GM12878 (cell line): ENCODE results near the gene PSMC4.

Experiments used
- ATF2 ChIP-seq: IDR thresholded peaks from 2 replicates; pipeline ENCODE4 v1.6.1; 2012; ENCODE audit warnings: low read length, inconsistent platforms
- BMI1 ChIP-seq: fragments of 450-650 bp; IDR thresholded peaks from 2 replicates; pipeline ENCODE4 v1.6.1; 2016; ENCODE audit warnings: mild to moderate bottlenecking, moderate library complexity, borderline replicate concordance
- CEBPB ChIP-seq, 2 experiments: fragments of 150-350 bp in 1 of 2; IDR thresholded peaks; 2 replicates each; pipeline ENCODE4 v1.6.1; 2012 to 2014; ENCODE audit warnings: low read depth in 2 of 2, low read length in 2 of 2, borderline replicate concordance in 1 of 2, inconsistent platforms in 1 of 2
- CTCF ChIP-seq, 3 experiments: IDR thresholded peaks in 2 of 3; conservative IDR thresholded peaks in 1 of 3; 2 replicates each; pipeline ENCODE4 v1.5.1; 2011; ENCODE audit warnings: low read depth in 3 of 3, low read length in 3 of 3, mild to moderate bottlenecking in 3 of 3, control low read depth in 2 of 3, moderate library complexity in 2 of 3, inconsistent platforms in 1 of 3, mixed read lengths in 1 of 3; ENCODE audit not compliant: control insufficient read depth in 2 of 3, insufficient read depth in 1 of 3; ENCODE audit errors: extremely low read depth in 1 of 3
- EP300 ChIP-seq, 2 experiments: fragments of 150-350 bp in 1 of 2; IDR thresholded peaks; 2 replicates each; pipeline ENCODE4 v1.6.1; 2011 to 2012; ENCODE audit warnings: low read depth in 2 of 2, low read length in 2 of 2, borderline replicate concordance in 1 of 2, improper control_type of control experiment in 1 of 2, inconsistent platforms in 1 of 2; ENCODE audit not compliant: control insufficient read depth in 1 of 2
- HDAC2 ChIP-seq: fragments of 200-600 bp; sonication (generic); IDR thresholded peaks from 2 replicates; pipeline ENCODE4 v1.6.1; 2017
- NR2F1 ChIP-seq: fragments of 450-650 bp; conservative IDR thresholded peaks from 2 replicates; pipeline ENCODE4 v1.6.1; 2017; ENCODE audit warnings: mild to moderate bottlenecking
- RAD21 ChIP-seq: IDR thresholded peaks from 2 replicates; pipeline ENCODE4 v1.6.1; 2011; ENCODE audit warnings: mild to moderate bottlenecking, low read depth, low read length, moderate library complexity; ENCODE audit not compliant: insufficient read depth
- SIN3A ChIP-seq: IDR thresholded peaks from 2 replicates; pipeline ENCODE4 v1.6.1; 2012; ENCODE audit warnings: low read depth, low read length, improper control_type of control experiment
- SREBF2 ChIP-seq: IDR thresholded peaks from 2 replicates; pipeline ENCODE4 v1.6.1; 2012; ENCODE audit warnings: mild to moderate bottlenecking, low read length
- STAT1 ChIP-seq: fragments of 450-650 bp; conservative IDR thresholded peaks from 2 replicates; pipeline ENCODE4 v1.6.1; 2014; ENCODE audit warnings: antibody characterized with exemption, mild to moderate bottlenecking
- TCF7 ChIP-seq: IDR thresholded peaks from 2 replicates; pipeline ENCODE4 v1.6.1; 2014; ENCODE audit warnings: antibody characterized with exemption, borderline replicate concordance

GRCh38 chr19:40026597-40026970, 55.6 kb downstream of the PSMC4 start:
- no peak for TF ChIP-seq ATF2
- TF ChIP-seq NR2F1: no peak
- no peak for TF ChIP-seq CTCF (IDR thresholded peaks at IDR 0.05 in 2 of 3, conservative IDR thresholded peaks at IDR 0.05 in 1 of 3; ENCODE audit: control insufficient read depth in 2 of 3, extremely low read depth in 1 of 3, insufficient read depth in 1 of 3, low read depth in 3 of 3, low read length in 3 of 3)
- no peak for TF ChIP-seq SREBF2
- no peak for TF ChIP-seq STAT1
- TF ChIP-seq EP300 (IDR thresholded peaks at IDR 0.05; ENCODE audit: borderline replicate concordance in 1 of 2, control insufficient read depth in 1 of 2, low read depth in 2 of 2, low read length in 2 of 2): no peak
- no peak for TF ChIP-seq RAD21
- no peak for TF ChIP-seq SIN3A
- no peak for TF ChIP-seq CEBPB (IDR thresholded peaks at IDR 0.05; ENCODE audit: borderline replicate concordance in 1 of 2, low read depth in 2 of 2, low read length in 2 of 2)
- no peak for TF ChIP-seq TCF7
- no peak for TF ChIP-seq BMI1
- no peak for TF ChIP-seq HDAC2
